OCI-LY3 (cell line): Measurements from ENCODE around the gene OCRL.
"Not testable (repeated sequence)": the region's sequence is repeated elsewhere in the genome, so short reads cannot be mapped to it uniquely, and the experiment has no call there.

Experiments
- H2AFZ ChIP-seq: fragments of 200-600, 300-600 bp; shearing (Covaris generic); 2 replicates; pipeline ENCODE4 v1.6.0; 2014; ENCODE audit warnings: antibody characterized with exemption, low read depth, low read length
- H3K27ac ChIP-seq: fragments of 200-600, 300-600 bp; sonication (generic); 2 replicates; pipeline ENCODE4 v1.5.1; 2014; ENCODE audit warnings: mild to moderate bottlenecking, low read length, moderate library complexity, mixed read lengths
- H3K27me3 ChIP-seq: fragments of 200-600, 300-600 bp; sonication (generic); 2 replicates; pipeline ENCODE4 v1.6.1; 2014; ENCODE audit warnings: low read depth, low read length, mixed read lengths
- H3K36me3 ChIP-seq: fragments of 200-600, 300-600 bp; sonication (generic); replicated peaks from 2 replicates; pipeline ENCODE3; 2014; ENCODE audit warnings: low read depth, low read length, mixed read lengths
- H3K4me1 ChIP-seq: fragments of 300-600, 200-600 bp; sonication (generic); 2 replicates; pipeline ENCODE4 v1.6.1; 2014; ENCODE audit warnings: low read length, mixed read lengths
- H3K4me2 ChIP-seq: fragments of 200-600, 300-600 bp; sonication (generic); 2 replicates; pipeline ENCODE4 v1.6.1; 2014; ENCODE audit warnings: low read length, mixed read lengths
- H3K4me3 ChIP-seq: fragments of 300-600, 200-600 bp; sonication (generic); 2 replicates; pipeline ENCODE4 v1.5.1; 2014; ENCODE audit warnings: antibody characterized with exemption, mild to moderate bottlenecking, low read length, moderate library complexity
- H3K79me2 ChIP-seq: fragments of 300-600, 200-600 bp; shearing (Covaris generic); 2 replicates; pipeline ENCODE4 v1.6.1; 2014; ENCODE audit warnings: mild to moderate bottlenecking, low read length, mixed read lengths
- H3K9ac ChIP-seq: fragments of 300-600, 200-600 bp; shearing (Covaris generic); 2 replicates; pipeline ENCODE4 v1.6.0; 2014; ENCODE audit warnings: mild to moderate bottlenecking, low read length, moderate library complexity
- H3K9me3 ChIP-seq: fragments of 200-600, 300-600 bp; shearing (Covaris generic); 2 replicates; pipeline ENCODE4 v1.6.1; 2014; ENCODE audit warnings: low read length, mixed read lengths; ENCODE audit not compliant: insufficient read depth
- H4K20me1 ChIP-seq: fragments of 200-600, 300-600 bp; sonication (generic); 2 replicates; pipeline ENCODE4 v1.6.1; 2016; ENCODE audit warnings: low read length, mixed read lengths; ENCODE audit not compliant: insufficient read depth
- CTCF ChIP-seq: fragments of 200-600, 300-600 bp; sonication (generic); IDR thresholded peaks from 2 replicates; pipeline ENCODE4 v1.5.1; 2014; ENCODE audit warnings: antibody characterized with exemption, low read length, low read depth
- EZH2phosphoT487 ChIP-seq: fragments of 200-600 bp; shearing (Covaris generic); IDR thresholded peaks from 2 replicates; pipeline ENCODE4 v1.6.1; 2018; ENCODE audit warnings: antibody characterized with exemption, mixed run types, low read depth

The OCRL gene

DNA sequence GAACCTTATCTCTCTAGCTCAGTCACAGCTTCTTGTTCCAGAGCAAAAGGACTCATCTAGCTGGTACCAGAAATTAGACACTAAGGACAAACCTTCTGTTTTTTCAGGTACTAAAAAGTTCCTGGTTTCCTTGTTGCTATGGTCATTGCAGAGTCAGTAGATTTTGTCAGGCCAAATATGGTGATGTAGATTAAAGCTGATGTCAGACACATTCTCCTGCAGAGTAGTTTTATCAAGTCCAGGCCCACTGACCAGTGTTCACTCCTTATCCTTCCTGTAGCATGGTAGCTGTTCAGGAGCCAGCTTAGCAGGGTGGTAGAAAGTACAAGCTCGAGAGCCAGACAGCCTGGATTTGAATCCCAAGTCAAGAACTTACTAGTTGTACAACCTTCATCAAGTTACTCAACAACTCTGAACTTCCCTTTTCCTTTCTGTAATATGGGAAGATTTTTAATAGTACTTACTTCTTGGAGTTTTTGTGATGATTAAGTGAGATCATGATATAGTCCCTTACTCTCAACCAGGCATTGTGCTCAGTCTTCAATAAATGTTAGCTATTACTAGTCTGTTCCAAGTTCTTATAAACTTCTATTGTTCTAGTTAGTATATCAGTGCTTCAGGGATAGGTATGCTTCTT is 17.9 kb downstream of the OCRL start:
- H3K4me3 ChIP-seq = no peak overlapping the region
- no peak overlapping the region for H3K27ac ChIP-seq
- H4K20me1 ChIP-seq = no peaks in the 10 kb centered on the region
- no peak for TF ChIP-seq CTCF
- no peak for TF ChIP-seq EZH2phosphoT487
- H3K4me1 ChIP-seq = peaks cover 36% of the 10 kb centered on the region
- H3K9me3 ChIP-seq = no peaks in the 10 kb centered on the region
- H3K36me3 ChIP-seq = peaks cover 51% of the 10 kb centered on the region
- H3K27me3 ChIP-seq = no peaks in the 10 kb centered on the region
- H3K9ac ChIP-seq = no peak overlapping the region
- H2AFZ ChIP-seq = no peak overlapping the region
- H3K79me2 ChIP-seq = no peaks in the 10 kb centered on the region
- H3K4me2 ChIP-seq = no peak overlapping the region

- Histone ChIP-seq H3K36me3 (peaks cover 51% of the 10 kb centered on the region), H3K4me2 (no peak overlapping the region), H3K9ac (no peak overlapping the region), H2AFZ (no peak overlapping the region), H3K79me2 (no peaks in the 10 kb centered on the region), H3K27me3 (no peaks in the 10 kb centered on the region), H4K20me1 (no peaks in the 10 kb centered on the region), H3K4me1 (peaks cover 19% of the 10 kb centered on the region), H3K9me3 (no peaks in the 10 kb centered on the region), H3K27ac (no peak overlapping the region), H3K4me3 (no peak overlapping the region)
- TF ChIP-seq EZH2phosphoT487 = no peak
- no peak for TF ChIP-seq CTCF
These were observed 19.7 kb downstream of the OCRL start for GRCh38 chrX:129559783-129560182.

GRCh38 chrX:129561453-129561852 is 21.4 kb downstream of the OCRL start:
- H3K27ac ChIP-seq = no peak overlapping the region
- no peaks in the 10 kb centered on the region for H3K9me3 ChIP-seq
- H3K4me2 ChIP-seq = no peak overlapping the region
- peaks cover 16% of the 10 kb centered on the region for H3K4me1 ChIP-seq
- no peak for TF ChIP-seq EZH2phosphoT487
- TF ChIP-seq CTCF = no peak
- H3K27me3 ChIP-seq = no peaks in the 10 kb centered on the region
- peaks cover 49% of the 10 kb centered on the region for H3K36me3 ChIP-seq
- no peak overlapping the region for H3K4me3 ChIP-seq
- no peak overlapping the region for H2AFZ ChIP-seq
- no peaks in the 10 kb centered on the region for H4K20me1 ChIP-seq
- H3K79me2 ChIP-seq = no peaks in the 10 kb centered on the region
- H3K9ac ChIP-seq = no peak overlapping the region

DNA sequence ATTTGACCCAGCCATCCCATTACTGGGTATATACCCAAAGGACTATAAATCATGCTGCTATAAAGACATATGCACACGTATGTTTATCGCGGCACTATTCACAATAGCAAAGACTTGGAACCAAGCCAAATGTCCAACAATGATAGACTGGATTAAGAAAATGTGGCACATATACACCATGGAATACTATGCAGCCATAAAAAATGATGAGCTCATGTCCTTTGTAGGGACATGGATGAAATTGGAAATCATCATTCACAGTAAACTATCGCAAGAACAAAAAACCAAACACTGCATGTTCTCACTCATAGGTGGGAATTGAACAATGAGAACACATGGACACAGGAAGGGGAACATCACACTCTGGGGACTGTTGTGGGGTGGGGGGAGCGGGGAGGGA is 24.3 kb downstream of the OCRL start:
- H3K27ac ChIP-seq, H4K20me1 ChIP-seq, H3K4me3 ChIP-seq, H3K9ac ChIP-seq, H2AFZ ChIP-seq, H3K9me3 ChIP-seq, H3K4me2 ChIP-seq, H3K4me1 ChIP-seq, H3K27me3 ChIP-seq, H3K79me2 ChIP-seq: not testable (repeated sequence)
- peaks cover 28% of the 10 kb centered on the region for H3K36me3 ChIP-seq
